Left lung (tissue), 10 donors: ENCODE measurements around the gene THRAP3. TPM values are rescaled to one million over a fixed set of nuclear protein-coding genes. Genes with fewer than 3 reads are reported as not detected.
A peak's percentile ranks its signal among the peaks of the same experiment; 100 is the strongest.
"Not testable (repeated sequence)": the region's sequence is repeated elsewhere in the genome, so short reads cannot be mapped to it uniquely, and the experiment has no call there.

Source experiments
- ATAC-seq: fragments of 200-7000 bp; cut with Tn5 transposase; one replicate; pipeline ENCODE4 v1.9.1; 2020; ENCODE audit warnings: moderate library complexity
- DNase-seq, 4 donors: peaks; one replicate each; pipeline ENCODE4 v3.0.0-alpha.2; 2013 to 2020
- H3K27ac ChIP-seq, 2 donors: fragments of 200-600 bp; sonication (generic) in 1 of 2; one replicate each; pipeline versions ENCODE4 v1.5.0 to v1.8.0; 2020 to 2021
- H3K27me3 ChIP-seq, 2 donors: fragments of 200-600 bp; sonication (generic) in 1 of 2; one replicate each; pipeline versions ENCODE4 v1.5.0 to v1.8.0; 2020 to 2021
- H3K36me3 ChIP-seq, 2 donors: fragments of 200-600 bp; sonication (generic) in 1 of 2; one replicate each; pipeline versions ENCODE4 v1.5.0 to v1.8.0; 2020 to 2021
- H3K4me1 ChIP-seq, 2 donors: fragments of 200-600 bp; one replicate each; pipeline ENCODE4 v1.8.0; 2021
- H3K4me3 ChIP-seq, 2 donors: fragments of 200-600 bp; sonication (generic) in 1 of 2; one replicate each; pipeline versions ENCODE4 v1.5.0 to v1.8.0; 2020 to 2021; ENCODE audit warnings: mild to moderate bottlenecking in 1 of 2
- H3K9me3 ChIP-seq, 2 donors: fragments of 200-600 bp; sonication (generic) in 1 of 2; one replicate each; pipeline versions ENCODE4 v1.5.0 to v1.8.0; 2020 to 2021
- CTCF ChIP-seq, 2 donors: fragments of 200-600 bp; sonication (generic) in 1 of 2; IDR thresholded peaks; one replicate each; pipeline versions ENCODE4 v1.5.0 to v1.8.0; 2021; ENCODE audit warnings: antibody characterized with exemption in 2 of 2
- intact Hi-C, 2 donors: fragments of 100-400 bp; cut with DNase I; formaldehyde crosslinking; loops; one replicate each; pipeline versions ENCODE4 v1.11.2 to v1.14.2; 2022
- polyA plus RNA-seq, 6 donors: library from polyadenylated mRNA; unstranded; fragments of 120-200 nt; gene quantifications; one replicate each; pipeline ENCODE4 v1.2.1, GENCODE V29; 2013; ENCODE audit not compliant: insufficient read length in 6 of 6
- total RNA-seq, 2 donors: library from RNA; stranded (reverse); fragmentation: NEBNext Ultra II Directional; extraction: Animal tissue kit (Norgen Biotek cat#: 25700); gene quantifications; one replicate each; pipeline ENCODE4 v1.2.1, GENCODE V29; 2021
- donor health status: DM: no; HTN: yes; CAD: no.
- donor health status: DM: no; HTN: no; CAD: no.

The THRAP3 gene
- total and polyA plus RNA-seq, 8 donors, result 86.2 to 167 (median 145) TPM

DNA sequence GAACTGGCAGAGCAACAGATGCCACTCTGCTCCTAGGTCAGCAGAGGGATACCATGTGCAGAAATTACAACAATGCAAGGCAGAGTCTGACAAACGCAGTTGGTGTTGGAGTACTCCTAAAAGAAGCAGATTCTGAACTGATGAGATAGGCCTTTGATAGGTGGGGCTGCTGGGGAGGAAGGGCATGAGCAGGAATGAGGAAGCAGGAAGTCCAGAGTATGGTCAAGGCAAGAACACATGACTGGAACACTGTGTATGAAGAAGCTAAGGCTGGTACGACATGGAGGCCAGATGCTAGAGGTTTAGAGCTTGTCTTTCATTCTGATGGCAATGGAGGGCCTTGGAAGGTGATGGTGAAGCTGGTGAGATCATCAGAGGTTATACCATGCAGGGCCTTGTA lies 11.5 kb upstream of the THRAP3 start:
- H3K9me3 ChIP-seq, result no peaks in the 10 kb centered on the region
- H3K4me1 ChIP-seq, result peaks cover 0 to 12% of the 10 kb centered on the region in 2 donors
- ATAC-seq (peak; percentile 56), DNase-seq (no peak)
- no peak overlapping the region for H3K27ac ChIP-seq
- no peaks in the 10 kb centered on the region for H3K36me3 ChIP-seq
- intact Hi-C loops, result no loop called here
- no peak for TF ChIP-seq CTCF (IDR thresholded peaks at IDR 0.05)
- no peaks in the 10 kb centered on the region for H3K27me3 ChIP-seq
- no peak overlapping the region for H3K4me3 ChIP-seq

DNA sequence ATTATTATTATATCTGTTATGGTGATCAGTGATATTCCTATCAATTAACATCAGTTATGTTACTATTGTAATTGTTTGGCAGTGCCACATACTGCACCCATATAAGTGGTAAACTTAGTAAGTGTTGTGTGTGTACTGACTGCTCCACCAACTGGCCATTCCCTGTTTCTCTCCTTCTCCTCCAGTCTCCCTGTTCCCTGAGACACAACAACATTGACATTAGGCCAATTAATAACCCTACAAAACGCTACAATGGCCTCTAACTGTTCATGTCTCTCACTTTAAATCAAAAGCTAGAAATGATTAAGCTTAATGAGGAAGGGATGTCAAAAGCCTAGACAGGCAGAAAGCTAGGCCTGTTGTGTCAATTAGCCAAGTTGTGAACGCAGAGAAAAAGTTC lies 6.6 kb upstream of the THRAP3 start:
- intact Hi-C loops, result no loop called here
- ATAC-seq, result peak; percentile 41
- H3K27ac ChIP-seq, result no peak overlapping the region
- no peaks in the 10 kb centered on the region for H3K27me3 ChIP-seq
- H3K9me3 ChIP-seq, result no peaks in the 10 kb centered on the region
- H3K4me1 ChIP-seq, result peaks cover 0 to 5% of the 10 kb centered on the region in 2 donors
- TF ChIP-seq CTCF (IDR thresholded peaks at IDR 0.05), result no peak
- H3K36me3 ChIP-seq, result no peaks in the 10 kb centered on the region
- no peak for DNase-seq
- H3K4me3 ChIP-seq, result no peak overlapping the region

GRCh38 chr1:36221901-36222300 lies 2.3 kb upstream of the THRAP3 start:
- intact Hi-C loops, H3K9me3 ChIP-seq, H3K36me3 ChIP-seq, H3K27me3 ChIP-seq, H3K4me3 ChIP-seq, ATAC-seq, H3K27ac ChIP-seq, DNase-seq: not testable (repeated sequence)
- H3K4me1 ChIP-seq, result peaks cover 17 to 31% of the 10 kb centered on the region in 2 donors

DNA sequence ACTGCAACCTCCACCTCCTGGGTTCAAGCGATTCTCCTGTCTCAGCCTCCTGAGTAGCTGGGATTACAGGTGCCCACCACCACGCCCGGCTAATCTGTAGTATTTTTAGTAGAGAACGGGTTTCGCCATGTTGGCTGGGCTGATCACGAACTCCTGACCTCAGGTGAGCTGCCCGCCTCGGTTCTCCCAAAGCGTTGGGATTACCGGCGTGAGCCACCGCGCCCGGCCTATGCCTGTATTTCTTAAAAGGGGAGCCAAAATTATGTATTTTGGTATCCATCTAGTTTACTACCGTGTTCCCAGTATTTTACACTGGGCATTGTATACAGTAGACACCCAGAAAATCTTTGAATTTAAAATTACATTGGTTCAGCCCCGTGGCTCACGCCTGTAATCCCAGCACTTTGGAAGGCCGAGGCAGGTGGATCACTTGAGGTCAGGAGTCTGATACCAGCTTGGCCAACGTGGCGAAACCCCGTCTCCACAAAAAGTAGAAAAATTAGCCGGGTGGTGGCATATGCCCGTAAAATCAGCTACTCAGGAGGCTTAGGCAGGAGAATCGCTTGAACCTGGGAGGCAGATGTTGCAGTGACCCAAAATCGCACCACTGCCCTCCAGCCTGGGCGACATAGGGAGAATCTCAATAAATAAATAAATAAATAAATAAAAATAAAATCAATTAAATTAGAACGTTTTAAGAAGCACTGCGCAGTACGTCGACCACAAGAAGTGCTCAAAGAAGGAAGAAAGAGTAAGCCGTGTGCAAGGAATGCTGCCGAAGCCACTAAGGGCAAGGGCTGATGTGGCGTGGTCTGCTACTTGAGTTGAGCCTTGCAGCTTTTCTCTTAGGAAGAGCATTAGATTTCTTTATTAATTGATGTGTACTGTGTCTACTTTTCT lies 1.5 kb upstream of the THRAP3 start:
- H3K4me1 ChIP-seq, result peaks cover 17 to 40% of the 10 kb centered on the region in 2 donors
- H3K4me3 ChIP-seq, result peak overlapping the region in 1 of 2 donors; percentile 97
- no peaks in the 10 kb centered on the region for H3K27me3 ChIP-seq
- ATAC-seq (no peak), DNase-seq (no peak)
- peaks cover 0 to 11% of the 10 kb centered on the region in 2 donors for H3K36me3 ChIP-seq
- H3K9me3 ChIP-seq, result no peaks in the 10 kb centered on the region
- TF ChIP-seq CTCF (IDR thresholded peaks at IDR 0.05), result no peak
- intact Hi-C loops, result no loop called here
- peak overlapping the region; percentile 97 to 98 for H3K27ac ChIP-seq

DNA sequence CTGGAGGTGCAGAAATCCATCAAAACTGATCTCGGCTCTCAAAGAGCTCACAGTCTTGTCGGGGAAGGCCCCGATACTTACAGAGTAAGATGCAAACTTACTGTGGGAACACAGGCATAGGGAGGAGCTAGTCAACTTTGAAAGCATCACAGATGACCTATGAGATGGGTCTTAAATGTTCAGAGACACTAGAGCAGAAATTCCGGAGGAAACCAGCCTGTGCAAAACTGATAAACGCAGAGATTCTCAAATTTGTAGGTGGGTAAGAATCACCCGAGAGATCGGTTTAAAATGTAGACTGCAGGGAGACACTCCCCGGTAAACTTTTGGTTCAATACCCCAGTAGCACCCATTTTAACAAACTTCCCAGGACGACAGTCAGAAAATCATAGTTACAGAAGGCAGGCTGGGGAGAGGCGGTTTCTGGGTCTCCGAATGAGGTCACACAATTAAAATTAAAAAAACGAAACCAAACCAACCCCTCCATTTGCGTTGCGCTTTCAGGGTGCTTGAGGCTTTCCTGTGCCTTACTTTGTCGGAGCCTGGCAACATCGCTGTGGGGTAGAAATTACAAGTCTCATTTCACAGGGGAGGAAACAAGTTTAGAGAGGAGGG lies 755 bp upstream of the THRAP3 start:
- peak in 1 of 4 donors; percentile 62 for DNase-seq
- intact Hi-C loops, result no loop called here
- peak overlapping the region; percentile 97 to 98 for H3K27ac ChIP-seq

More for the DNA sequence above, 755 bp upstream of the THRAP3 start:
- peak; percentile 40 for ATAC-seq
- H3K4me3 ChIP-seq, result peak overlapping the region; percentile 49 to 97
- TF ChIP-seq CTCF (IDR thresholded peaks at IDR 0.05), result no peak
- H3K36me3 ChIP-seq, result peaks cover 0 to 19% of the 10 kb centered on the region in 2 donors
- H3K4me1 ChIP-seq, result peaks cover 17 to 47% of the 10 kb centered on the region in 2 donors
- H3K9me3 ChIP-seq, result no peaks in the 10 kb centered on the region
- no peaks in the 10 kb centered on the region for H3K27me3 ChIP-seq
